GM19452 (cell line): ENCODE data around the gene FTO.

Experiments used
- ATAC-seq: cut with Tn5 transposase; IDR thresholded peaks from one replicate; pipeline ENCODE4 v1.9.1; 2021; ENCODE audit not compliant: unreplicated experiment

FTO gene

DNA sequence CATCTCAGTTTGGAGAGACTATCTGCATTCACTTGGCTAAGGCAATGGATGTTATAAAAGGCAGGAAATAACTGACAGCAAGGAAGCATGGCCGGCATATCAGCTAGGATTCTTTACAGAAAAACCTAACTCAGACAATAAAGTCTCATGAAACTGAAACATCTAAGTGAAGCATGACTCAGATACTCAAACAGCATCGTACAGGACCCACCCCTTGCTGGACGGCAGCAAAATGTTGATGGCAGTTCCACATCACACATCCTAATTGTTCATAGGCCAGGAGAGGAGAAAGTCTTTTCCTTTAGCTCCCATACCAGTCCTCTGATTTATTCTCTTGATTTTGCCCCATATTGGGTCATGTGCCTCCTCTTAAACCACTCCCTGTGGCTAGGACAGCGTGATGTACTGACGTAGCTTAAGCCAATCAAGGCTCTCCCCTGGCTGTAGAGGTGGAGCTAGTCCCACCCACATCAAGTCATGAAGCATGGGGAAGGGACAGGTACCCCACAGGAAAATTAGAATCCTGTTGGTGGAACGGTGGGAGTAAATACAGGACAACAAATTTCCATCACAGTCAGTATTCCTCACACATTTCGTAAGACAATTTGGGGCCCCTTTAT lies 403.7 kb downstream of the FTO start:
- ATAC-seq: no peak

DNA sequence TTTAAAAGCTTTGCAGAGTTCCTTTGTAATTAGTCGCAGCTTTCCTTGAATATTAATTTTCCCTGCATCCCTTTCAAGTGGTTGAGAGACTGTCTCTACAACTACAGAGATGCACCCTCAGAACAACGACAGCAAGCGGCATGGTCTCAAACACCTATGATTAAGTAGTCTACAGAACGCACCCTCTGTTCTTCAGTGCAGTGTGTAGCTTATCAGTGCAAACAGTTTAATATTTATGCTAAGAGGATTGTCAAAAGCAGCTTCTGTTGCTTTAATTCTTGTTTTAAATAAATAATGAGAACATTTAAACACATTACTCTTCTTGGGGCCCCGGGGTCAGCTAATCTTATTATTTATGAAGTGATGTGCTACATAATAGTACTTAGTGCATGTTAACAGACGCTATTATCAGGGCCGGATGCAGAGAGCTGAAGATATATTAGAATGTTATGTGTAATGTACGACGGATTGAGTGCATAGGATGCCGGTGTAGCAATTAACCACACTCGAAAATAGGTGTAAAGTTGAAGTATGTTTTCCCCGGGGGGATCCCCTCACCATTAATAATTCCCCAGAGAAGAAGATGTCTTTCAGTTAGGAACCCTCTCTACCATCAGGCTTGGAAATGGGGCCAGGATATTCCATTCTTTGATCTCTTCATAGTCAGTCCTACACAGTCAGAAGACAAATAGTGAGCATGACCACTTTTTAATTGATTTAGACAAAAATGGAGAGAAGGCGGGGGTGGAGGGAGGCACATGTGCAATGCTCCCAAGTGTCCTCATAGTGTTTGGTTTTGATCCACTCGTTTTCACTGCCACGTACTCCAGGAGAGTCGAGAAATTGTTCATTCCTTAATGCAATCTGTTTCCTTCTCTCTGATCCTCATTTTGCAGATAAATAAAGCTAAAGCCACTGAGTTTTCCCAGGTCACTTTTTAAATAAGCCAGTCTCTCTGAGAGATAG lies 406.3 kb downstream of the FTO start:
- no peak for ATAC-seq

DNA sequence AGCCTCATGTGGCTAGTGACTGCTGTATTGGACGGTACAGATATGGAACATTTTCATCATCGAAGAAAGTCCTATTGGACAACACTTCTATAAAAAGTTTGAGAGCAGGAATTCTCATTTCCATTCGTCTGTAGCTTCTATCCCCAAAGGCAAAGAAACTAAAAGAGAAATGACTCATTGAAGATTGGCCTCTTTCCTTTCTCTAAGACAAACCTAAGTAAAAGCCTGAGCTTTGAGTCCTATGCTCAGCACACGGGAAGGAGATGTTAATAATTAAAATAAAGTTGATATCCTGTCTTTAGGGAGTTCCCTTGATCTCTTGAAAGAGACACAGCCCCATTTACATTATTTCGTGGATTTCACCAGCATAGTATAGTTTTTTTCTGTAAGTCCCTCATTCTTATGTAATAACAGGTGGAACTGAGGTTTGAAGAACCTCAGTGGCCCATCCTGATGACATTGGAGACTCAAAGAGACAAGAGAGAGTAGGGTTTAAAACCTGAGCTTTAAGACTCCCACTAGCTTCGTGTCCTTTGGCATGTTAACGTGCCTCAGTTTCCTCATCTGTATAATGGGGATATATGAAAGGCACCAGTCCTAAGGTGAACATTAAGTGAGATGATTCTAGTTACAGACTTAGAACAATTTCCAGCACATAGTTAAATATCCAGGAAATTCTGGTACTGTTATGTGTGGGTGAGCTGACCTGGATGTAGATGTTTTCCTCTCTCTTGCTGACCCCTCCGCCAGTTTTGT lies 408.7 kb downstream of the FTO start:
- no peak for ATAC-seq

DNA sequence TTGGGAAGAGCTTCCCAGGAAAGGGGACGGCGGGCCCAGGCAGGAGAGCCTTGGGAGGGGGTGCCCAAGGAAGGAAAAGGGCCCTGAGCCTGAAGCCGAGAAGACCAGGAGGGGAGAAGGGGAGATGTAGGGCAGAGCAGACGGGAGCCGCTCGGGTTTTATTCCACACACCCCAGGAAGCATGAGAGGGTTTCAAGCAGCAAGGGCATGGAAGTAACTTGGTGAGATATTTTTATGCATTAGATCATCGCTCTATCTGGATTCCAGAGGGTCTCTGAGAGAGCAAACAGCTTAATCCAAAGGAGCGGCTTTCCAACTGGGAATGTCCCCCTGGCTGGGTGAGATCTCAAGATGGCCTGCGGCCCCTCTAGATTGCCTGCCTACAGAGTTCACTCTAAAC lies 411.6 kb downstream of the FTO start:
- ATAC-seq: no peak

DNA sequence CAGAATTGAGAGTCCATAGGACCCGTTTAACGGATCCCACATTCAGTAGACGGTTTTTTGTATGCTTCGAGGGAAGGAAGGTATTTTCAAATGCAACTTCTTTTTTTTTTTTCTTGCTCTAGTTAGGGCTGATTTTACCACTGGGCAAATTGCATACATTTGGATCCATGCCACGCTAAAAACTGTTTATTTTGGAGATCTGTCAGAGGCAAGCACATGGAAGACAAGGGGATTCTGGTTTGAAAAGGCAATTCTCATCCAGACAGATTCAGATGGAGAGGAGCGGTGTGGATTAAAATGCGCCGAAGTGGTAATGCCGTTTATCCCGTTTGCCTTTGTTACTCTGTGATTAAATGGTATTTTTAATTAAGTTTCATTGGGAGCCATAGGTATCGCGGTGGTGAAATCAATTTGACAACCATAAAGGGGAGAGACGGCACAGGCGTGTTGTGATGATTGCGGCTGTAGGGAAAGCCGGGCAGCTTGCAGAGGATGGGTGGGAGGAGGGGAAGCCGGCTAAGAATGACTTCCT lies 412.2 kb downstream of the FTO start:
- no peak for ATAC-seq

DNA sequence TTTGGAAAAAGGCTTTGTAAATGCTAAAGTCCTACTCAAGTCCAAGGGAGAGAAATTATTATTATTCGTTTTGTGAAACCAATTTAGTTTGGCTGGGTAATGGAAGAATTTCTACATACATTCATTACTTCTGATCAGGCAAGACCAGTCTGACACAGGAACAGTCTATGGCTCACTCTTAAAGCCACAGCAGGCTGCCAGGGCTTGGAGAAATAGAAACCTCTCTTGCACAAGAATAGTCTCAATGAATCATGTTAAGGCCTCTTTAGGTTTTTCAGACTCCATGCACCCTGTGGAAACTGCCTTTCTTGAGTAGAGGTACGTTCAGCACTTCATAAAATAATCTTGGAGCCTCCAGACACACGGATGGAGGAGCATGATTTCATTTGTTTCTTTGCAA lies 414.9 kb downstream of the FTO start:
- no peak for ATAC-seq

DNA sequence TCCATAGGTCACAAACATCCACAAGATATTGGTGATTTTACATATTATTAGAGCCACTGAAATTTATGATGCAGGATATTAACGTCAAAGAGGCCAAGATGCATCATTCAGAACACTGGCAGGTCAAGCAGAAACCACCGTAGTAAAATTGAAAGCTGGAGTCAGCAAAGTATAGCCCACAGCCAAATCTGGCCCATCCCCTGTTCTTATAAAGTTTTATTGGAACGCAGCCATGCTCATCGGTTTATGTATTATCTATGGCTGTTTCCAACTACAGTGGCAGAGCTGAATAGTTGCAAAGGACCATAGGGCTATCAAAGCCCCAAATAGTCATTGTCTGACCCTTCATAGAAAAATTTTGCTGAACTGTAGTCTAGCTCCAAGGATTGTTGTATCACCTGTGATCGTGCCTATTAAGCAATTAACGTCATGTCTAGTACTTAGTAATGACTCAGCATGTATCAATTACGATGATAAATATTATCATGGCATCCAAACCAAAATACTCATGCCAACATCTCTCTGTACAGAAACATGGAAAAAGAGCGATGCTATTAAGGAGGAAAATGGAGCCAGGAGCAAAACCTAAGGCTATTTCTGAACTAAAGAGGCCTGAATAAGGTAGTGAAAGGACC lies 417.0 kb downstream of the FTO start:
- ATAC-seq: no peak

DNA sequence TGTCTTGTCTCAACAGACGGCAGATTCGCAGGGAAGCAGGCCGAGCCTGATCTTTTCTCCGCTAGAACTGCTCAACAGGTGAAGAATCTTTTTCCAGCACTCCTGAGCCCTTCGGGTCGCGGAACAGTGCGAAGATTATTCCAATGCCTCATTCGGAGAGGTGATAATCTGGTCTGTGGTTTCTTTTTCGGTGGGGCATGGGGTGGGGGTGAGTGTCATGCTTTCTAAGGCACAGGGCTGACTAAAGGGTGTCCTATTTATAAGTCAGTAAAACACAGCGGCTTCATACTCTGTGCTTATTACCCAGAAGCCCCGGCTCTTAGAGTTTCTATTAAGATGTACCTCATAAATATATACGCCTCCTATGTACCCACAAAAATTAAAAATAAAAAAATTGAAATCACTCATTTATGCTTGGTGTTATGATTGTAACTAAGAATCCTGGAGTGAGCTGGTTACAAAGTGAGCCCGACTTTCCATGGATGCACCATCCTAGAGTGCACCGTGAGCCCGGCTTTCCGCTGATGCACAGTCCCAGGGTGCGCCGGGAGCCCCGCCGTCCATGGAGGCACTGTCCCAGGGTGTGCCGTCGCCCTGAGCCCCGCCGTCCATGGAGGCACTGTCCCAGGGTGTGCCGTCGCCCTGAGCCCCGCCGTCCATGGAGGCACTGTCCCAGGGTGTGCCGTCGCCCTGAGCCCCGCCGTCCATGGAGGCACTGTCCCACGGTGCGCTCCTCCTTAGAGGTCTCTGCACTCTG lies 417.8 kb downstream of the FTO start:
- ATAC-seq: no peak

DNA sequence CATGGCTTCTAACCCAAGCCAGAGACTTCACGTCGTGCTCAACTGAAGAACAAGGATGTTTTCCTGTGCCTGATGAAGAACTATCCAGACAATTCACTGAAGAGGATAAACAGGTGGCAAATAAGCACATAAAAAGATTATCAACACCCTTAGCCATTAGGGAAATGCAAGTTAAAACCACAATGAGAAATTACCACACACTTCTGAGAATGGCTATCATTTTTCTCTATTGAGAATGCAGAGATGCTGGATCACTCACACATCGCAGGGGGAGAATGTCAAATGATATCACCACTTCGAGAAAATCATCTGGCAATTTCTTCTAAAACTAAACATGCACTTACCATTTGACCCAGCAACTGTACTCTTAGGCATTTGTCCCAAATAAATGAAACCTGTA lies 419.8 kb downstream of the FTO start:
- ATAC-seq: no peak

DNA sequence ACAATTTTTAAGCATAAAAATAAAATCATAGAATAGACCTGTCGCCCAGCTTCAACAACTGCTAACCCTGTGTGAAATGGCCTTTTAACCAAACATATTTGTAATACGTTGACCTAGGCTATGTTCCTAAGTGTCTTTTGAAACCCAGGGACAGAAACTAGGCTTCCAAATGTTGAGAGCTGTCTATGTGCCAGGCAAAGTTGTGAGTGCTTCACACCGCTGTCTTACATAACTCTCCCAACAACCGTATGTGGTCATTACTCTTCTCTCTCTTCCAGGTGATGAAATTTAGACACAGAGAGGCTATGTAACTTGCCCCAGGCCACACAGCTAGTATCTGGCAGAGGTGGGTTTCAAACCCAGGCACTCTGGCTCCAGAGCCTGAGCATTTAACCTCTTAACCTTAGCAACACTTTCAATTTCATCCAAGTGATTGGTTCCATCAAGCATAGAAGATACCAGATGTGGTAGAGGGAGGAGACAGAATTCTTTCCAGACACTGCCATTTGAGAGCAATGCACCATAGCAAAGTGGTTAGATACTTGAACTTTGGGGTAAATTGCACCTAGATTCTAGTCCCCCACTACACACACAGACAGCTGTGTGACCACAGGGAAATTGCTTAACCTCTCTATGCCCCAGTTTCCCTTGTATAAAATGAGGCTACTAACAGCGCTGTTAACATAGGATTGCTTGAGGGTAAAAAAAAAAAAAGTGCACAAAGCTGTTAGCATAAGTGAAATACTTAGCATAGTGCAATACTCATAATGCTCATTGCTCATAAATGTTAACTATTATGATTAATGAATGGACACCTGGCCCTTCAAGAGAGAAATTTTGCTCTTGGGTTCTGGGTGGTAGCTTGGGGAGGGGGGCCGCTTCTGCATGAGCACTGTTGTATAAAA lies 422.0 kb downstream of the FTO start:
- ATAC-seq: no peak

DNA sequence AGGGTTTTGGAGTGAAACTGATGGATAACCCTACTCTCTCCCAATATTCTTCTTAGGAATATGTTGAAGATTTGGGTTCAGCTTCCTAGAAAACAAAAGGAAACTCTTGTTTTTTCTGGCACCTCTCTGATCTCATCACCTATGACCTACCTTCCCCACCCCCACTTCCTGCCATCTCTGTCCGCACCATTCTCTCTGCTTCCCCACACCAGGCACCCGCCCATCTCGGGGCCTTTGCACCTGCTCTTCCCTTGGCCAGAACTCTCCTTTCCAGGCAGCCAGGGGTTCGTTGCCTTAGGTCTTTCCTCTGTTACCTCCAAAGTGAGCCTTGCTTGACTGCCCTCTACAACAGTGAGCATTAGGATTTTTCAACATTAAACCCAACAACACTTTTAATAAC lies 423.0 kb downstream of the FTO start:
- no peak for ATAC-seq

DNA sequence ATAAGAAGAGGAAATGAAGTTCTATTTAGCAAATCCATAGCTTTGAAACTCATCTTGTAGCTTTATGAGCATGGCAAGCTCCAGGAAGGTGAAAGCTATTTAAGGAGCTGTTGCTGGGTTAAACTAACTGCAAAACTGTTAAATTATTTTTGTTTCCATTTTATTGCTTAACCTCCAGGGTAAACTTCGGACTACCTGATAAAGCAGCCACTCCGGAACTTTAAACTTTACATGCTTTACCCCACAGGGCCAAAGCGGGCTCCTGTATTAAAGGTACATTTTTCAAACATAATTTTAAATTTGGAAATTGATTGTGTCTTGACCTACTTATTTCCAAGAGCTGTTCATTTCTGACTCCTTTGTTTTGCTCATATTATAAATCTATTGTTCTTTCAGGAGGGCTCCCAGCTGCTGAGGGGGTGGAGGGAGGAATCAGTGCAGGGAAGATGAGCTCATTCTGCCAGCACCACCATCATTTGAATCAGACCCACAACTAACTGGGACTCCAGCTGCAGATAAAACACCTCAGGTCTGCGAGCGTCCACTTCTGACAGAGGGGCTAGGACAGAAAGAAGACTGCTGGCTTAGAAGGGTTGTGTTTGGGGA lies 424.8 kb downstream of the FTO start:
- no peak for ATAC-seq

DNA sequence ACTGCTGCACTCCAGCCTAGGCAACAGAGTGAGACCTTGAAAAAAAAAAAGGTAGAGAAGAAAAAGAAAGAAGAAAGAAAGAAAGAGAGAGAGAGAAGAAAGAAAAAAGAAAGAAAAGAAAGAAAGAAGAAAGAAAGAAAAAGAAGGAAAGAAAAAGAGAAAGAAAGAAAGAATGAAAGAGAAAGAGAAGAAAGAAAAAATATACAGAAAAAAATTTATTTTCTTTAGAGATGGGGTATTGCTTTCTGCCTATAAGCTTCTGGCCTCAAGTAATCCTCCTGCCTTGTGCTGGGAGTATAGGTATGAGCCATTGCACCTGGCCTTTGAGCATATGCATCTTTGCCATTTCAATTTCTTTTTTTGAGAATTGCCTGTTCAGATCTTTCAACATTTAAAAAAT lies 425.9 kb downstream of the FTO start:
- no peak for ATAC-seq

DNA sequence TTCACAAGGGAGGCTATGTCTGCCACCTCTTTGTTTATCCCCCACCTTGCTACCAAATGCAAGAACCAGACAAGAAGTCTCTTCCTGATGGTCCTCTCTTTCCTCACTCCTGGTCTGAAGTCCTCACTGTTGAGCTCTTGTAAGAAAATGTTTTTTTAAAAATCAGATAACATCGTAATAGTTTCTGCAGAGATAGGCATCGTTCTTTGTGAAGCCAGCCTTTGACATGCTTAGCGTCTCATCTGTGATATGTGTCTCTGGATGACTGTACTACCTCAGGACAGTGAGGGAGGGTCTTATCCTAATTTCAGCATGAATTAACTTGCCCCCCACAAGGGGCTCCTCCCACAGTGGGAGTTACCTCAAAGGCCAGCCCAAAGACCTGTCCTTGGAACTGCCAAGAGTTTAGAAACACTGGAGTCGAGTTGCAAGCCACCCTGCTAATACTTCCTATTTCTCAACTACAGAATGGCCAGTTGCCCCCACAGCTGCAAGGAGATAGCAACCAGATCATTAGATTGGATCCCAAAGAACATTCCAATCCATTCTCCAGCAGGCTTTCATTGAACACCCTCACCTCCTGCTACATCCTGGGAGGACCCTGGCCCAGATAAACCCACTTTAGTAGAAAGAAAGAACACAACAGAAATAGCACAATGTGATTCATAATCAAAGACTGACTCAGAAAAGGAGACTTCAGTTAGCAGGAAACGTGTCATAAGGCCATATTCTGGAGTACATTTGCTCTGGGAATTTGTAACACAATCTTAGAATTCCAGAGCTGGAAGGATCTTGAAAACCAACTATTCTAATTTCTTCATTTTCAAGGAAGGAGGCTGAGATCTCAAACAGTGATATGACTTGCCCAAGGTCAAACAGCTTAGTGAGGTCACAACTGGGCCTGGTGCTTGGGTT lies 431.7 kb downstream of the FTO start:
- no peak for ATAC-seq

DNA sequence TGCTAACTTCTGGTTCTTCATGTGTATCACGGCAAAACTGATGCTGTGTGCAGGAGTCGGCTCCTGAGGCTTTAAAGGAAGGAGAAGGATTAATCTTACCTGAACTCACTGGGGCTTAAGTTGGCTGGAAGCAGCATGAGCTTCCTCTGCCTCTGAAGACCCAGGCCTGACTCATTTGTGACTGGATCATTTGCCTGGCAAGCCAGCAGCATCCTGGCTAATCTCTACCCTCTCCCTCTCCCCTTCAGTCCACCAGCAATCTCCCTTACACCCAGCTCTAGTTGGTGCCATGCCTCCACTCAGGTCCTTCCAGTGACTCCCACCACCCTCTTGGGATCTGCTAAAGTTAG lies 432.3 kb downstream of the FTO start:
- ATAC-seq: no peak

DNA sequence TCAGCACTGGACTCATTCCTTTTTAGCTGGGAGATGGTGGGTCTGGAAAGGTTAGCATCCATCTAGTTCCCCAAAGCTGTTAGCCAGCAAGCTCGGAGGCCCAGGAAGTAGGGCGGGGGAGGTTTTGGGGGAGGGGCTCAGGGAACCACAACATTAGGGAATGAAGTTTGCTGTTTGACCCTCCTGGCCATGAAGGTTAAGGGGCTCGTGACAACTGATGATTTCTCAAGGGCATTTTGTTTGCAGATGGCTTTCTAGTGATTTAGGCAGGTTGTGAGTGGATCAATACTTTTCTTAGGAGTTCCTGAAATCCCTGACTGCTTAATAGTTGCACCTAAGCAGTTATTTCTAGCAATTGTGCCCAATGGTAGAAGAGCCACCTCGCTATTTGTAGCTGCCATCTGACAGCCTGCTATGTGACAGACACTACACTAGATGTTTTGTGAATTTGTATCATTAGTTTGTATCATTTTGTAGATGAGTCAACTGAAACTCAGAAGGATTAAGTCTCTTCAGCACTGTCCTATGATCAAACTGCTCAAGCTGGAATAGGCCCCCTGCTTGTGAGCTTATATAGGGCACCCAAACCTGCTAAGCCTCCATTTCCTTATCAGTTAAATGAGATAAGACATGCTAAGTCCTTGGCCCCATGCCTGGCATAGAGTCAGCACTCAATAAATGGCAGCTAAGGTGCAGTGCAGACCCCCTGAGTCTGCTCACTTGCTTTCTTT lies 436.3 kb downstream of the FTO start:
- ATAC-seq: no peak

DNA sequence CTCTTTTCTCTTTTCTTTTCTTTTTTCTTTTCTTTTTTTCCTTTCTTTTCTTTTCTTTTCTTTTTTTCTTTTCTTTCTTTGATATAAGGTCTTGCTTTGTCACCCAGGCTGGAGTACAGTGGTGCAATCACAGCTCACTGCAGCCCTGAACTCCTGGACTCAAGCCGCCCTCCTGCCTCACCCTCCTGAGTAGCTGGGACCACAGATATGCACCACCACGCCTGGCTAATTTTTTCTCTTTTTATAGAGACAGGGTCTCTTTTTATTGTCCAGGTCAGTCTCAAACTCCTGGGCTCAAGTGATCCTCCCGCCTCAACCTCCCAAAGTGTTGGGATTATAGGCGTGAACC lies 436.8 kb downstream of the FTO start:
- ATAC-seq: no peak
